ENCODE data around the gene LRRC75A. TPM values are rescaled to one million over a fixed set of nuclear protein-coding genes. Genes with fewer than 3 reads are reported as not detected.

LRRC75A gene
- not detected in 3 replicates for polyA plus RNA-seq
- polyA plus RNA-seq (2011; ENCODE audit: low read depth): not detected
- not detected in 2 replicates for polyA plus RNA-seq (2011; cell fraction: cytosol; rRNA removed)
- not detected in 2 replicates for polyA plus RNA-seq (2011; cell fraction: nucleus; rRNA removed)
- 0.09 and 1.6 TPM in 2 replicates for polyA plus RNA-seq (2012; ENCODE audit: low replicate concordance)
- polyA minus RNA-seq: 0.10 TPM in 1 of 3 replicates, not detected in the others
- not detected for polyA minus RNA-seq (2011; cell fraction: cytosol; rRNA and poly(A)+ RNA removed)
- polyA minus RNA-seq (2011; cell fraction: nucleus; rRNA and poly(A)+ RNA removed): not detected in 2 replicates

GRCh38 chr17:16491703-16492612, at the start of gene LRRC75A:
Gene LRRC75A, minus strand, starts transcription at chr17:16492193. Its CDS starts 203 bp downstream, at chr17:16491990.
- dilution Hi-C loops (cut with MboI; ENCODE audit: extremely low pct_ligation_motif_present, low sequenced_read_pairs): no loop called here
- Histone ChIP-seq H3K79me2 (ENCODE audit: control insufficient read depth, insufficient read depth, low read length) (no peaks in the 10 kb centered on the region), H3K9me3 (ENCODE audit: control insufficient read depth, low read depth, low read length) (no peaks in the 10 kb centered on the region), H3K9ac (ENCODE audit: control insufficient read depth, extremely low read depth, insufficient read depth, low read length) (no peak within 1 kb of the TSS), H3K36me3 (ENCODE audit: control insufficient read depth in 2 of 2, extremely low read depth in 1 of 2, insufficient read depth in 2 of 2, low read length in 2 of 2) (no peaks in the 10 kb centered on the region), H3K4me2 (ENCODE audit: control insufficient read depth, extremely low read depth, insufficient read depth, low read depth, low read length) (peak within 1 kb of the TSS; percentile 50), H3K27me3 (ENCODE audit: control insufficient read depth, extremely low read depth, insufficient read depth, low read length) (peaks cover 66% of the 10 kb centered on the region), H3K4me1 (ENCODE audit: control insufficient read depth, extremely low read depth, insufficient read depth, low read length) (peaks cover under 1% of the 10 kb centered on the region), H3K27ac (ENCODE audit: control insufficient read depth, insufficient read depth, low read length) (no peak within 1 kb of the TSS), H2AFZ (ENCODE audit: control insufficient read depth, low read length) (peak within 1 kb of the TSS; percentile 21), H3K9me1 (ENCODE audit: control insufficient read depth, extremely low read depth, insufficient read depth, low read length) (no peaks in the 10 kb centered on the region), H3K4me3 (ENCODE audit: control insufficient read depth in 2 of 3, extremely low read depth in 1 of 3, insufficient read depth in 2 of 3, low read depth in 1 of 3, low read length in 3 of 3) (no peak within 1 kb of the TSS), H4K20me1 (ENCODE audit: control insufficient read depth, extremely low read depth, insufficient read depth, low read length) (no peaks in the 10 kb centered on the region)
- TF ChIP-seq EZH2 (IDR thresholded peaks at IDR 0.05; ENCODE audit: low read length): peak; percentile 3
- no peak for TF ChIP-seq CTCF (optimal IDR thresholded peaks at IDR 0.05 in 1 of 3, IDR thresholded peaks at IDR 0.05 in 1 of 3, conservative IDR thresholded peaks at IDR 0.05 in 1 of 3; ENCODE audit: extremely low read depth in 1 of 3, insufficient read depth in 2 of 3, low read length in 3 of 3)
- FAIRE-seq (no peak), DNase-seq (ENCODE audit: low read depth, low spot score) (no peak)

- no peaks in the 10 kb centered on the region for H3K9me1 ChIP-seq (ENCODE audit: control insufficient read depth, extremely low read depth, insufficient read depth, low read length)
- H4K20me1 ChIP-seq (ENCODE audit: control insufficient read depth, extremely low read depth, insufficient read depth, low read length): no peaks in the 10 kb centered on the region
- H3K36me3 ChIP-seq (ENCODE audit: control insufficient read depth in 2 of 2, extremely low read depth in 1 of 2, insufficient read depth in 2 of 2, low read length in 2 of 2): no peaks in the 10 kb centered on the region
- DNase-seq (ENCODE audit: low read depth, low spot score) (no peak), FAIRE-seq (no peak)
- TF ChIP-seq EZH2 (IDR thresholded peaks at IDR 0.05; ENCODE audit: low read length): no peak
- TF ChIP-seq CTCF (optimal IDR thresholded peaks at IDR 0.05 in 1 of 3, IDR thresholded peaks at IDR 0.05 in 1 of 3, conservative IDR thresholded peaks at IDR 0.05 in 1 of 3; ENCODE audit: extremely low read depth in 1 of 3, insufficient read depth in 2 of 3, low read length in 3 of 3): no peak
- no peak overlapping the region for H3K4me3 ChIP-seq (ENCODE audit: control insufficient read depth in 2 of 3, extremely low read depth in 1 of 3, insufficient read depth in 2 of 3, low read depth in 1 of 3, low read length in 3 of 3)
- H3K79me2 ChIP-seq (ENCODE audit: control insufficient read depth, insufficient read depth, low read length): no peaks in the 10 kb centered on the region
- H3K27ac ChIP-seq (ENCODE audit: control insufficient read depth, insufficient read depth, low read length): no peak overlapping the region
- H2AFZ ChIP-seq (ENCODE audit: control insufficient read depth, low read length): no peak overlapping the region
- dilution Hi-C loops (cut with MboI; ENCODE audit: extremely low pct_ligation_motif_present, low sequenced_read_pairs): no loop called here
- H3K9me3 ChIP-seq (ENCODE audit: control insufficient read depth, low read depth, low read length): no peaks in the 10 kb centered on the region
- H3K27me3 ChIP-seq (ENCODE audit: control insufficient read depth, extremely low read depth, insufficient read depth, low read length): no peaks in the 10 kb centered on the region
- peaks cover 3% of the 10 kb centered on the region for H3K4me1 ChIP-seq (ENCODE audit: control insufficient read depth, extremely low read depth, insufficient read depth, low read length)
- H3K9ac ChIP-seq (ENCODE audit: control insufficient read depth, extremely low read depth, insufficient read depth, low read length): no peak overlapping the region
- no peak overlapping the region for H3K4me2 ChIP-seq (ENCODE audit: control insufficient read depth, extremely low read depth, insufficient read depth, low read depth, low read length)
These were observed 45.1 kb upstream of the LRRC75A start for GRCh38 chr17:16537130-16537458.

Measured in keratinocyte (primary cell).